DND-41 (cell line): Measurements from ENCODE around the gene THOC2.

Experiments used
- CTCF ChIP-seq: IDR thresholded peaks from 2 replicates; pipeline ENCODE4 v1.5.1; 2012; ENCODE audit warnings: borderline replicate concordance, low read length, moderate library complexity, mild to moderate bottlenecking; ENCODE audit not compliant: poor library complexity, severe bottlenecking; ENCODE audit errors: extremely low read depth
- EZH2 ChIP-seq: IDR thresholded peaks from 3 replicates; pipeline ENCODE4 v1.6.1; 2012; ENCODE audit warnings: borderline replicate concordance, low read depth, mild to moderate bottlenecking, moderate library complexity, low read length, inconsistent platforms; ENCODE audit not compliant: severe bottlenecking

GRCh38 chrX:123756320-123756719 lies 23.5 kb upstream of the THOC2 start:
- TF ChIP-seq CTCF (no peak), EZH2 (no peak)
